Testis (tissue), 2 donors: ENCODE measurements around the gene NDOR1.

Experiments
- POLR2A ChIP-seq: fragments of 450-650 bp; IDR thresholded peaks from one replicate; pipeline ENCODE4 v1.6.1; 2017; ENCODE audit warnings: antibody characterized with exemption, mild to moderate bottlenecking, moderate library complexity
- TF ChIP-seq, protein P1 (sequence below), 3 experiments: fragments of 450-650 bp in 2 of 3; fragments of 200-600 bp in 1 of 3; sonication (generic) in 1 of 3; IDR thresholded peaks; one replicate each; pipeline ENCODE4 v1.5.1; 2016 to 2019; ENCODE audit warnings: antibody characterized with exemption in 3 of 3, mild to moderate bottlenecking in 2 of 3, moderate library complexity in 1 of 3

DNA sequence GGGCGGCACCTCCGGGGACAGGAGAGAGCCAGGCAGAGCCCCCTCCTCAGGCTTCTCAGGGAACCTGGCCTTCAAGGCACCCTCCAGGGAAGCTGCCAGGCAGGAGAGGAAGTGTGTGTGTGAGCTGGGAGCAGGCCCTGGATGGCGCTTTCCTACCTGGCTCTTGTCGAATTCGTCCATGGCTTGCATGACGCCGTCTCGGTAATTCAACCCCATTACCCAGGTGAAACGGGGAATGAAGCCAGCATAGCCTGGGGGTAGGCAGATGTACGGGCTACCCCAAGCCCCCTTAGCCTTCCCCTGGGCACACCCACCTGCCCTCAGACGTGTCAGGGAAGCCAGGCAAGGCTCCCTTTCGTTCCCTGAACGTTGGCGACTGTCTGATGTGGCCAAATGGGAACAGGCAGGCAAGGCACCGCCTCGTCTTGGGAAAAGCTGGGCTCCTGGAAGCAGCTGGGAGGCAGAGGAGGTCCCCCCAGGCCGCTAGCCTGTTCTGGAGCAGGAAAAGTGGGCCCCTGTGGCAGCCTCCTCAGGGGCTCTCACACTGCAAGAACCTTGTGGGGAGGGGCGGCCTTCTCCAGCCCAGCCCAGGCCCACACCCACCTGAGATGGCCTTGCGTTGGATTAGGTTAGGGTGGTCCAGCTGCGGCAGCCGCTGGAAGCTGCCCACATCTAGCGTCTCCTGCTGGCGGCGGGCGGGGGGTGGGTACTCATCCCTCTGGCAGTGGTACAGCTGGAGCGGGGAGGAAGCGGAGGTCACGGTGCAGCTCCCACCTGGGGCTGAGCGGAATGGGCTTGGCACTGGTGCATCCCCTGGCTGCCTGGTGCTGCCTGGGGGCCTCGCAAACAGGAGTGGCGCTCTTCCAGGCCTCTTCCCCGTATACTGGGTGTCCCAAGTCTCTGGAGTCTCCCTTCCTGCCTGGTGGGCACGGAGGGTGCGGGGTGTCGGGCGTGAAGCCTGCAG is 39.3 kb downstream of the NDOR1 start:
- TF ChIP-seq, protein P1, sequence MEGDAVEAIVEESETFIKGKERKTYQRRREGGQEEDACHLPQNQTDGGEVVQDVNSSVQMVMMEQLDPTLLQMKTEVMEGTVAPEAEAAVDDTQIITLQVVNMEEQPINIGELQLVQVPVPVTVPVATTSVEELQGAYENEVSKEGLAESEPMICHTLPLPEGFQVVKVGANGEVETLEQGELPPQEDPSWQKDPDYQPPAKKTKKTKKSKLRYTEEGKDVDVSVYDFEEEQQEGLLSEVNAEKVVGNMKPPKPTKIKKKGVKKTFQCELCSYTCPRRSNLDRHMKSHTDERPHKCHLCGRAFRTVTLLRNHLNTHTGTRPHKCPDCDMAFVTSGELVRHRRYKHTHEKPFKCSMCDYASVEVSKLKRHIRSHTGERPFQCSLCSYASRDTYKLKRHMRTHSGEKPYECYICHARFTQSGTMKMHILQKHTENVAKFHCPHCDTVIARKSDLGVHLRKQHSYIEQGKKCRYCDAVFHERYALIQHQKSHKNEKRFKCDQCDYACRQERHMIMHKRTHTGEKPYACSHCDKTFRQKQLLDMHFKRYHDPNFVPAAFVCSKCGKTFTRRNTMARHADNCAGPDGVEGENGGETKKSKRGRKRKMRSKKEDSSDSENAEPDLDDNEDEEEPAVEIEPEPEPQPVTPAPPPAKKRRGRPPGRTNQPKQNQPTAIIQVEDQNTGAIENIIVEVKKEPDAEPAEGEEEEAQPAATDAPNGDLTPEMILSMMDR (IDR thresholded peaks at IDR 0.05) = no peak
- TF ChIP-seq POLR2A = no peak
